Smooth muscle cell of the brain vasculature (primary cell): ENCODE measurements around the gene OR2T10.
"Not testable (repeated sequence)": the region's sequence is repeated elsewhere in the genome, so short reads cannot be mapped to it uniquely, and the experiment has no call there.

Experiments
- DNase-seq: peaks from one replicate; pipeline ENCODE4 v3.0.0-alpha.2; 2012; ENCODE audit warnings: low read depth, low spot score

The OR2T10 gene

DNA sequence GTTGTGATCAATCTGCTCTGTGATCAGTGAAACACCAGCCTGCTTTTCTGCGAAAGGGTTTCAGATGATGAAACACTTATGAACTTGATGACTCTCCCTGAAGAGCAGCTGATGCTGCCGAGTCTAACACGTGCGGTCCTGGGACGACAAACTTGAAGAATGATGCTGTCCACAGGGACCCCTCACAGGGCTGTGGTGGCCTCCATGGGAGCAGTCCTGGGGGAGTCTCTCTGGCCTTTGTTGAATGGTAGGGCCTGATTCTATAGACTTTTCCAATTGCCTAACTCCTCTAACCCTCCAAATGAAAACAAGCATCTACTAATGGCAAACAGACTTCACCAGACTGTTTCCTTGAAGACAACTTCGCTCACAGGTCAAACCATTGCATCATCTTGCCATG lies at the start of gene OR2T10:
Gene OR2T10, minus strand, starts transcription at position 112 of the 400 bp plus-strand sequence. CDS start 3,932 bp downstream, outside the sequence.
- DNase-seq: no peak

DNA sequence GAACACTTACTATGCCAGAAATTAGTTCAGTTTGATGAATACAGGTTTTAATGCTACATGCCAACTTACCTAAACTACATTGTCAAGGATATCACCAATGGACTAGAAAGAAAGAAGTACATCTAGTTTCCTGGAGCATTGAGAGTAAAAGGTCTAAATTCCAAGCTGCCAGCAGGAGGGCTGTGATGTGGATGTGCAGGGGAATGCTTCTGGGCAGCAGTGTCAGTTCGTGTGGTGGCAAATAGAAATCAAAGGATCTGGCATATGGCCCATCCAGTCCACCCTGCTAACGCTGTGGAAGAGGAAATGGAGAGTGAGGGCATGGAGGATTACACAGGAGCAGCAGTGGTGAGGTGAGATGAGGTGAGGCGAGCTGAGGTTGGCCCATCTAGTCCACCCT lies 47.7 kb upstream of the OR2T10 start, which contains the start of gene OR2T35:
Gene OR2T35, minus strand, starts transcription at position 101 of the 400 bp plus-strand sequence. CDS start 6,020 bp downstream, outside the sequence.
- not testable (repeated sequence) for DNase-seq

DNA sequence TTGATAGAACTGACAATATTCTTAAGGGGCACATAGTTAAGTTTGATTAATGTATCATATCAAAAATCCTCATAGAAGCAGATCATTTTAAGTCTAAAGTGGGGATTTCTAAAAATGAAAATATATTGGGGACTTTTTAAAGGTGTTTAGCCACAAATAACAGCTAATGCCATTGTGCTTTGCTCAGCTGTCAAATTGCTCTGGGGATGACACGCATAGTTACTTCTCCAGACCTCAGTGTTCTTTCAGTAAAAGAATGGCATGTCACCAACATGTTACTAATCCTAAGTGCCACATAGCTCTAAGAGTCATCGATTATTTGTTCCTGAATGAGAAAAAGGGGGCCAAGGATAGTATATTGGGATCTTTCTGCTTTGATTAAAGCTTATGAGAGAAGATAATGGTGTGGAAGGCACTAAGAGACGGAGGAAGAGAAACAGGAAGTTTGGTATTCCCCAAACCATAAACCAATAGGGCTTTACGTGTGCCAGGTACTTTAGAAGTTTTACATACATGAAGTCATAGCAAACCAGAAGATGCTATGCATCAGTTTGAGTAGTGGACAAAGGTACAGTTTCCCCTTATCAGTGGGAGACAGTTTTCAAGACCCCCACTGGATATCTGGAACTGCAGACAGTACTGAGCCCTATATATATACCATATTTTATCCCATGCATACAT lies 45.6 kb upstream of the OR2T10 start:
- not testable (repeated sequence) for DNase-seq

DNA sequence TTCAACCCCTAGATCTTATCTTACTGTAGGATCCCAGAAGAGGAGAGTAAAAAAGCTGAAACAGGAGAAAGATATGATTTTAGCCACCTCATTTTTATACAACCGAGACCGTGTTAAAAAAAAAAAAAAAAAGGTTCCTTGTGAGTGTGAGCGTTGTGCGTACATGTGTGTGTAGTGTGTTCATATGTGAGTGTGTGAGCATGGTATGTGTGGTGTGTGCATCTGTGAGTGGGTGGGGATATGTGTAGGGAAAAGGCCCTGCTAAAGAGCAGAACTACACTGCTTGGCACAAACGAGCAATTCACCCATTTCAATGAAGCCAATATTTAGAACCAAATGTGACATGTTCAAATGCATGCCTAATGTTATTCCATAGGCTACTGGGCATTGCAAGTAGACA lies 44.1 kb upstream of the OR2T10 start:
- not testable (repeated sequence) for DNase-seq

- DNase-seq: not testable (repeated sequence)
Observed at GRCh38 chr1:248640906-248641305, 43.4 kb upstream of the OR2T10 start.

GRCh38 chr1:248639652-248640051 lies 42.2 kb upstream of the OR2T10 start:
- not testable (repeated sequence) for DNase-seq

DNA sequence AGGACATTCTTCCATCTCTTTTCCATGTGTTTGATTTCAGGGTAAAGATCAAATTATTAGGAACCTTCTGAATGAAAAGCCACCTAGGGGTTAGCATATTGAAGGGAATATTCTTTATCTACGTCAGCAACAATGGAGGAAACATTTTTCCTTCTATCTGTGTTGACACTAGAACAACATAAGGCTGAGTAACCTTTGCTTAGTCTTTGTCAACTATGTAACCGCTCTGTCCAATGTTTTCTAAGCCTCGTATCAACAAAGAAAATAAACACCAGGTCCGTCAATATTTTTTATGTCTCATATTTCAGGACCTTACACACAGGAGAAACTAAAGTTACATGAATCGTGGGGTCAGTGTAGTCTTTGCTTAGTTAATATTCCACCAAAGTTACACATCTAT lies 39.1 kb upstream of the OR2T10 start:
- DNase-seq: not testable (repeated sequence)

DNA sequence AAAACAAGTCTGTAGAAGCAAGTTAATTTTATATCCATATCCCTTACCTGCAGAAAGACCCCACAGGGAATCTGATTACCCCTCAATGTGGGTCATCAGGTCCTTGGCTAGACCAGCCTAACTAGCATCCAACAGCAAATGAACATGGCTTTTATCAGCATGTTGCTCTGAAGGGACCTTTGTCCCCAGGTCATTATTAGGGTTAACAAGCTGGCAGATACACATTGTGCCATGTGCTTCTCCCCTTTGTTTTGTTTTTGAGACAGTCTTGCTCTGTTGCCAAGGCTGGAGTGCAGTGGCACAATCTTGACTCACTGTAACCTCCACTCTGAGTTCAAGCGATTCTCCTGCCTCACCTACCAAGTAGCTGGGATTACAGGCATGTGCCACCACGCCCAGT lies 37.5 kb upstream of the OR2T10 start, which contains the start of gene OR2T11:
Gene OR2T11, minus strand, starts transcription at position 101 of the 400 bp plus-strand sequence. CDS start 7,963 bp downstream, outside the sequence.
- not testable (repeated sequence) for DNase-seq

- DNase-seq: no peak
Observed at GRCh38 chr1:248631354-248632008, 34.0 kb upstream of the OR2T10 start.

GRCh38 chr1:248630551-248630950 lies 33.1 kb upstream of the OR2T10 start:
- no peak for DNase-seq

- no peak for DNase-seq
Observed at GRCh38 chr1:248627971-248628844, 30.7 kb upstream of the OR2T10 start.

DNA sequence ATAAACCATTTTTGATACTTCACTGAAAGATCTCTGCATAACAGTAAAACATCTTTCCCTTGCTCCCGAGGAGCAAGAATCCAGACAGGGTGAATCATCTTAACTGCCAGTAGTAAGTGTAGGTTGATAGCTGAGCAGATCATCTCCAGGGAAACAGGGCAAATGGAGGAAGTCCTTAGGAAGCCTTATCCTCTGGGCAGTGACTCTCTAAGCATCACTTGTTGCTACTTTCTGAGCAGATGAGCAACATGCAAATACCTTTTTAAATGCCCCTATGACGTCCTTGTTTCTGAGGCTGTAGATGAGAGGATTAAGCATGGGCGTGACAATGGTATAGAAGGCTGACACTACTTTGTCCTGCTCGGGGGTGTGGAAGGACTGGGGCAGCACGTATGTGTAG lies 28.5 kb upstream of the OR2T10 start:
- DNase-seq: no peak

- no peak for DNase-seq
Observed at GRCh38 chr1:248625166-248625565, 27.7 kb upstream of the OR2T10 start.

DNA sequence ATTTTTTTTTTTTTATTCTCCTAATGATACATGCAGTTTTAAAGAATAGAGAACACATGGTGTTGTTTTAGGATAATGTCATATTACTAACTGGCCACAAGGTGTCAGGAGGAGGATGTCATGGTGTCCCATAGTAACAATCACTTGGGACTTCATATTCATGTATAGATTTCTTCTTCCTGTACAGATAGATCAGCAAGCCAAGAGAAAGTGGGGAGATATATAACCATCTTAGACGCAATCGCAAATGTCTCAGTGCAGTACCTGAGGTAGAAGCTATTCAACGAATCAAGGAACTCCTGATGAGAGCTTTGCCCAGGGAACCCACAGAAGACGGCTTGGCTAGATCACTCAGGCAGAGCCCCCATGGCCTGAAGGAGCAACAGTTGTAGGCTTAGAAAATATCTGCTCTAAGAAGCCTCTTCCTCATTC lies 25.1 kb upstream of the OR2T10 start:
- DNase-seq: no peak

- DNase-seq: no peak
Observed at GRCh38 chr1:248621770-248622169, 24.3 kb upstream of the OR2T10 start.

DNA sequence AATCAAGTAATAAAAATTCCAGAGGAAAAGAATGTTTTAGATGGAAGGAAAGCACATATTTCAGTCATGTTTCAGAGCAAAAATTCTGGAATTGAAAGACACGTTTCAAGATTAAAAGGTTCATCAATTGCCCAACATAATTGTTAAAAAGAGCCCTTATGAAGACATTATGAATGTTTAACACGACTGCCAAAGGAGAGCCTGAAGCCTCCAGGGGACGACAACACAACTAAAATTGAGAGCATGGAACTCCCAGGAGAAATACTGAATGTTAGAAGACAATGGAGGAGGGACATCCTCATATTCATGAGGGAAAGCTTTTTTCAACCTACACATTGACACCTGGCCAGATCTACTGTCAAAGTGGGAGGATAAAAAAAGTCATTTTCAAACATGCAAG lies 21.4 kb upstream of the OR2T10 start:
- DNase-seq: no peak

DNA sequence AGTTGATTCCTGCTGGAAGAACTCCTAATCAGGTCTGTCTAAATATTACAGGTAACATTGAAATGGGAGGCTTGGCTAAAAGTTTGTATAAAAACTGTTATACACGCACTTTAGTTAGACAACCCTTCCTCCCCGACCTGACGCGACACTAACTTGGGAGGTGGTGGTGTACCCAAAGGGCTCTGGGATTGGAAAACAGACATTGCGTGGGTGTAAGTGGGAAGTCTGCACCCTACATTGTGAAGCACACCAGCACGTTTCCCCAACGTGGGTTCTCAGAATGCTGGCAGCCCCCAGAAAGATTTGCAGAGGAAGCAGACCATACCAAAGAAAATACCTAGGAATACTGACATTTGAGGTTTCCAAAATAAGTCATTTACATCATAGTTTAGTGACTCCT lies 20.6 kb upstream of the OR2T10 start:
- no peak for DNase-seq

- no peak for DNase-seq
Observed at GRCh38 chr1:248613742-248614141, 16.2 kb upstream of the OR2T10 start.

GRCh38 chr1:248611883-248612414 lies 14.4 kb upstream of the OR2T10 start:
- DNase-seq: no peak

DNA sequence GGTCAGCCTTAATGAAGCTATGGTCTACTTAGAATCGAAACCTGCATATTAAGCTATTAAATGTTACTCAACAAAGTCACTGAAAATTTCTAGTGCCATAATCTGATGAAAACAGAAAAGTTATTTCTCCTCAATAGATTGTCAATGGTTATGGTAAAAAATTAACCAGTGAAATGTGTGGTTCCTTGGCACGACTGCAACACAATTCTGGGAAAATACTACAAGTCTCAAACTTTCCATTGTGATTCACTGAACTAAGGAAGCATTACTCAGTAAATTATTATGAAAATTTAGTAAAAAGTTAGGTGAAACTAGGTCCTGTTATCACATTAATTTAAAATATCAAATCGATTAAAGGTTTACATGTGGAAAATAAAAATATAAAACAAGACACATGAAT lies 12.8 kb upstream of the OR2T10 start:
- no peak for DNase-seq

- DNase-seq: no peak
Observed at GRCh38 chr1:248599396-248599795, 1.9 kb upstream of the OR2T10 start.

DNA sequence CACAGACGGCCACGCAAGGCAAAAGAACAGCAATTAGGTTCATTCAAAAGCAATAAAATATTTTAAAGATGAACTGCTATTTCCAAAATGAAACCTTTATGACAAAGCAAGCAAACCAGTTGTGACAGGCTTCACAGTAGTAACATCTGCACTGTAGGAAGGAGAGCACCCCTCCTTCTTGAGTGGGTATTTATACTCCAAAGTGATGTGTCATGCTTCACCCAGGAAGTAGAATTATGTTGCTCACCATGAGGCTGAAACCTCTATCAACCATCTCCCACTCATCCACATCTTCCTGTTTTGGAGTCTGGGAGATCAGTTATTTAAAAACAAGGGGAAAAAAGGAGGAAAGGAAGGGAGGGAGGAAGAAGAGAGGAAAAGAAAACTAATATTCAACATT lies 885 bp downstream of the OR2T10 start:
- DNase-seq: no peak
